Urinary bladder (tissue), 4 donors: ENCODE results near the gene WDR20. TPM values are rescaled to one million over a fixed set of nuclear protein-coding genes. Genes with fewer than 3 reads are reported as not detected.
A peak's percentile ranks its signal among the peaks of the same experiment; 100 is the strongest.

ENCODE experiments used
- DNase-seq: peaks from one replicate; pipeline ENCODE4 v3.0.0-alpha.2; 2015; ENCODE audit errors: extremely low spot score
- H3K27ac ChIP-seq: one replicate; pipeline ENCODE4 v1.5.1; 2013; ENCODE audit warnings: low read depth, mild to moderate bottlenecking, moderate library complexity
- H3K36me3 ChIP-seq: one replicate; pipeline ENCODE4 v1.6.1; 2013; ENCODE audit warnings: mild to moderate bottlenecking, moderate library complexity; ENCODE audit not compliant: insufficient read depth
- H3K4me1 ChIP-seq: one replicate; pipeline ENCODE4 v1.6.1; 2013; ENCODE audit warnings: mild to moderate bottlenecking, moderate library complexity; ENCODE audit not compliant: insufficient read depth
- H3K4me3 ChIP-seq: one replicate; pipeline ENCODE4 v1.5.1; 2013; ENCODE audit warnings: low read depth, low read length
- WGBS: extraction: QIAGEN DNeasy Blood & Tissue Kit; methylation state at CpG from one replicate; pipeline ENCODE4 v1.1.7; 2013; 5-methylcytosine and 5-hydroxymethylcytosine counted together
- polyA plus RNA-seq: library from polyadenylated mRNA; stranded (reverse); fragments of 200-250 nt; gene quantifications from one replicate; pipeline ENCODE4 v1.2.3, GENCODE V29; 2013
- total RNA-seq: library from RNA; depleted of rRNA; stranded (reverse); fragments of >200 nt; gene quantifications from one replicate; pipeline ENCODE4 v1.2.3, GENCODE V29; 2014
- donor health status: healthy with polysubstance abuse.
- donor health status: healthy.

The WDR20 gene
- total and polyA plus RNA-seq, 2 donors = 15.6 to 27.0 TPM

- Histone ChIP-seq H3K4me3 (no peak overlapping the region), H3K36me3 (no peaks in the 10 kb centered on the region), H3K27ac (no peak overlapping the region), H3K4me1 (no peaks in the 10 kb centered on the region)
- 88% methylated on average over 8 of the region's 8 CpGs for WGBS
- no peak for DNase-seq
Observed at GRCh38 chr14:102185360-102185759, 45.7 kb downstream of the WDR20 start.

- H3K4me3 ChIP-seq = no peak overlapping the region
- H3K36me3 ChIP-seq = no peaks in the 10 kb centered on the region
- peaks cover 3% of the 10 kb centered on the region for H3K4me1 ChIP-seq
- no peak for DNase-seq
- WGBS = 53% methylated on average over 3 of the region's 3 CpGs
- no peak overlapping the region for H3K27ac ChIP-seq
Observed at GRCh38 chr14:102187044-102187443, 47.3 kb downstream of the WDR20 start.

GRCh38 chr14:102187568-102188001 lies 47.9 kb downstream of the WDR20 start:
- Histone ChIP-seq H3K27ac (peak overlapping the region; percentile 23), H3K36me3 (no peaks in the 10 kb centered on the region), H3K4me3 (no peak overlapping the region), H3K4me1 (peaks cover 3% of the 10 kb centered on the region)
- 81% methylated on average over 4 of the region's 4 CpGs for WGBS
- DNase-seq = no peak

- no peaks in the 10 kb centered on the region for H3K36me3 ChIP-seq
- H3K4me3 ChIP-seq = no peak overlapping the region
- WGBS = 82% methylated on average over 1 of the region's 1 CpG
- H3K4me1 ChIP-seq = peaks cover 3% of the 10 kb centered on the region
- no peak for DNase-seq
- no peak overlapping the region for H3K27ac ChIP-seq
Observed at GRCh38 chr14:102188187-102188586, 48.5 kb downstream of the WDR20 start.

DNA sequence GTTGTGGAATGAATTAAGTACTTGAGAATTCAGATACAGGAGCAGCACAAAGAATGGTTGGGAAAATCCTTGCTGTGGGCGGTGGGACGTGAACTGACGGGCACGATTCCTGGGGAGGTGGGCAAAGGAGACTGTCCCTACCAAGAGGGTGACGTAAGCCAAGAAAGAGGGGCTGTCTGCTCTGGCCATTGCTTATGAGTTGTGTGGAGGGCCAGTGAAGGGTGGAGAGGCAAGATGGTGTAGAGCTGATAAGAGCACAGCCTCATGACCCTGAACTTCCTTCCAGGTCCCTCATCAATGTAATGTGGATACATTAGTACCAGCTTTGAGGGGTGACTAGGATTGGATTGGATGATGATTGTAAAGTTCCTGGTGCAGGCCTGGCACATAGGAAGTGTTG lies 50.2 kb downstream of the WDR20 start:
- H3K4me3 ChIP-seq = no peak overlapping the region
- H3K36me3 ChIP-seq = no peaks in the 10 kb centered on the region
- peaks cover 3% of the 10 kb centered on the region for H3K4me1 ChIP-seq
- no peak overlapping the region for H3K27ac ChIP-seq
- no peak for DNase-seq
- WGBS = 97% methylated on average over 5 of the region's 5 CpGs

GRCh38 chr14:102192840-102193502 lies 53.3 kb downstream of the WDR20 start:
- DNase-seq = no peak
- Histone ChIP-seq H3K36me3 (no peaks in the 10 kb centered on the region), H3K4me1 (peaks cover 3% of the 10 kb centered on the region), H3K4me3 (no peak overlapping the region), H3K27ac (no peak overlapping the region)
- 85% methylated on average over 13 of the region's 13 CpGs for WGBS

- no peak for DNase-seq
- H3K36me3 ChIP-seq = no peaks in the 10 kb centered on the region
- H3K4me3 ChIP-seq = no peak overlapping the region
- WGBS = 81% methylated on average over 4 of the region's 4 CpGs
- H3K4me1 ChIP-seq = peaks cover 3% of the 10 kb centered on the region
- H3K27ac ChIP-seq = no peak overlapping the region
Observed at GRCh38 chr14:102194856-102195255, 55.2 kb downstream of the WDR20 start.

DNA sequence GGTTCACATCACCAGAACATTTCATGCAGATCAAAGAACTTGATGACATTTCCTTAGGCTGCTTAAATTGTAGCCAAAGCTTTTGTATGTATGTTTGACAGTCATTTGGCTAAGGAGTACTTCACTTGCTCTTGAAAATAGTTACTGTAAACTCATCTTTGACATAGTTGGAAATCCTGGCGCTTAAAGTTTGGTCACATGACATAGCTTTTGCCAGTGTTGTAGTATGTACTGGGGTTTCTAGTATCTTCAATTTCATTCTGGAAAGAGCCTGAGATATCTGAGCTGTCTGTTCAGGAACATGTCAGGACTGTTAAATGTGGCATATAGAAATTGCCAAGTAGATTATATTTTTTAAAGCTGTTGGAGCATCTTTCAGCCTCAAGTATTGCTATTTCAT lies 55.7 kb downstream of the WDR20 start:
- no peaks in the 10 kb centered on the region for H3K36me3 ChIP-seq
- 39% methylated on average over 1 of the region's 1 CpG for WGBS
- H3K27ac ChIP-seq = no peak overlapping the region
- DNase-seq = no peak
- peaks cover 3% of the 10 kb centered on the region for H3K4me1 ChIP-seq
- no peak overlapping the region for H3K4me3 ChIP-seq

GRCh38 chr14:102196039-102196901 lies 56.6 kb downstream of the WDR20 start:
- DNase-seq = no peak
- no peak overlapping the region for H3K4me3 ChIP-seq
- no peaks in the 10 kb centered on the region for H3K36me3 ChIP-seq
- WGBS = 81% methylated on average over 6 of the region's 6 CpGs
- peaks cover 3% of the 10 kb centered on the region for H3K4me1 ChIP-seq
- no peak overlapping the region for H3K27ac ChIP-seq

DNA sequence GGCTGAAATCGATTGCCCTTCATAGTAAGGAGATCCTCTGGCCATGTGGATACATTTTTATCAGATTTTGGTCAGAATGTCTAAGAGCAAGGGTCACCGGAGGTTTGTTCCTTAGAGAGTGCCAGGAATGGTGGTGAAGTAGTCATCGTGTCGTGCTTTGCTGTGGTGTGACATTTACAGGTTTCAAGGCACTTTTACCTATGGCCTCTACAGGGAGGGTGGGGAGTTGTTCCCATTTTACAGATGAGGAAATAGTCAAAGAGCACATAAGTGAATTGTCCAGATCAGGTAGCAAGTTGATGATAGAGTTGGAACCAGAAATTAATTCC lies 57.2 kb downstream of the WDR20 start:
- WGBS = 83% methylated on average over 4 of the region's 4 CpGs
- Histone ChIP-seq H3K27ac (no peak overlapping the region), H3K4me1 (no peaks in the 10 kb centered on the region), H3K4me3 (no peak overlapping the region), H3K36me3 (no peaks in the 10 kb centered on the region)
- no peak for DNase-seq

GRCh38 chr14:102197317-102197853 lies 57.7 kb downstream of the WDR20 start:
- Histone ChIP-seq H3K4me3 (no peak overlapping the region), H3K4me1 (no peaks in the 10 kb centered on the region), H3K27ac (no peak overlapping the region), H3K36me3 (no peaks in the 10 kb centered on the region)
- 77% methylated on average over 5 of the region's 5 CpGs for WGBS
- DNase-seq = no peak

GRCh38 chr14:102200690-102201352 lies 61.1 kb downstream of the WDR20 start:
- Histone ChIP-seq H3K4me3 (no peak overlapping the region), H3K36me3 (peaks cover 2% of the 10 kb centered on the region), H3K27ac (no peak overlapping the region), H3K4me1 (no peaks in the 10 kb centered on the region)
- DNase-seq = no peak
- WGBS = 79% methylated on average over 9 of the region's 9 CpGs

GRCh38 chr14:102201353-102201738 lies 61.6 kb downstream of the WDR20 start:
- H3K4me3 ChIP-seq = no peak overlapping the region
- no peak overlapping the region for H3K27ac ChIP-seq
- H3K4me1 ChIP-seq = no peaks in the 10 kb centered on the region
- no peak for DNase-seq
- 89% methylated on average over 9 of the region's 9 CpGs for WGBS
- peaks cover 2% of the 10 kb centered on the region for H3K36me3 ChIP-seq

DNA sequence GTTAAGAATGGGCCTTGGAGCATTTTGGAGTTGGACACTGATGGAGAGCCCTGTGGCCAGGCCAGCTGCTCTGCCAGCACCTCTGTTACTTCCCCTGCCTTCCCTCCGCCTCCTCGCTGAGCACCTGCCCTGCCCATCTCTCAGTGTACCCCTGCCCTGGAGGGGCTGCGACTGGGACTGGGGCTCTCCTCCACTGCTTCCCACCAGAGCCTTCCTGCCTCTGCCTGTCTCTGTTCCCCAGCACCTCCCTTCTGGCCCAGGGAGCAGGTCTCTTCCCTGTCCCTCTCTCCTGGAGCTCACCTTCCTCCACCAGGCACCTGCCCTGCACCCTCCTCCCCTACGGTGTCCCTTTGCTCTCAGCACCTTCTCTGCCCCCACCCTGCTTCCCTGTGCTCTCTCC lies 62.1 kb downstream of the WDR20 start:
- Histone ChIP-seq H3K36me3 (peaks cover 2% of the 10 kb centered on the region), H3K27ac (no peak overlapping the region), H3K4me3 (no peak overlapping the region), H3K4me1 (no peaks in the 10 kb centered on the region)
- 81% methylated on average over 4 of the region's 4 CpGs for WGBS
- no peak for DNase-seq
